Loucy (cell line): ENCODE data around the gene DNAJB4.
A peak's percentile ranks its signal among the peaks of the same experiment; 100 is the strongest.

Experiments
- H2AFZ ChIP-seq: fragments of 200-600 bp; sonication (generic); 2 replicates; pipeline ENCODE4 v1.6.0; 2016; ENCODE audit warnings: antibody characterized with exemption, mild to moderate bottlenecking, low read length, moderate library complexity
- H3F3A ChIP-seq: fragments of 200-600 bp; 2 replicates; pipeline ENCODE4 v1.6.0; 2016; ENCODE audit warnings: antibody characterized with exemption, low read depth, mild to moderate bottlenecking
- H3K27me3 ChIP-seq: fragments of 200-600 bp; sonication (generic); 2 replicates; pipeline ENCODE4 v1.6.1; 2014; ENCODE audit warnings: low read length, mild to moderate bottlenecking; ENCODE audit not compliant: insufficient read depth, poor library complexity, severe bottlenecking
- H3K36me3 ChIP-seq: fragments of 200-600 bp; sonication (generic); 2 replicates; pipeline ENCODE4 v1.6.1; 2016; ENCODE audit warnings: low read length; ENCODE audit not compliant: insufficient read depth
- H3K4me1 ChIP-seq: fragments of 200-600 bp; sonication (generic); 2 replicates; pipeline ENCODE4 v1.5.1; 2014; ENCODE audit warnings: low read length, mild to moderate bottlenecking; ENCODE audit not compliant: insufficient read depth, poor library complexity, severe bottlenecking
- H3K4me2 ChIP-seq: fragments of 200-600 bp; sonication (generic); 2 replicates; pipeline ENCODE4 v1.6.0; 2014; ENCODE audit warnings: antibody characterized with exemption, low read length, low read depth, mild to moderate bottlenecking; ENCODE audit not compliant: poor library complexity, severe bottlenecking
- H3K4me3 ChIP-seq: fragments of 200-600 bp; sonication (generic); 2 replicates; pipeline ENCODE4 v1.5.1; 2014; ENCODE audit warnings: low read length, mild to moderate bottlenecking, mixed read lengths; ENCODE audit not compliant: poor library complexity, severe bottlenecking
- H3K79me2 ChIP-seq: fragments of 200-600 bp; sonication (generic); 2 replicates; pipeline ENCODE4 v1.6.1; 2014; ENCODE audit warnings: low read length; ENCODE audit not compliant: insufficient read depth
- H3K9ac ChIP-seq: fragments of 200-600 bp; sonication (generic); 2 replicates; pipeline ENCODE4 v1.6.0; 2014; ENCODE audit warnings: mild to moderate bottlenecking, low read depth, low read length, moderate library complexity; ENCODE audit not compliant: poor library complexity, severe bottlenecking
- H3K9me2 ChIP-seq: fragments of 200-600 bp; sonication (generic); replicated peaks from 2 replicates; pipeline ENCODE4 v1.6.1; 2016; ENCODE audit warnings: low read depth, low read length, mixed read lengths
- H3K9me3 ChIP-seq: fragments of 200-600 bp; sonication (generic); 2 replicates; pipeline ENCODE4 v1.6.1; 2014; ENCODE audit warnings: mild to moderate bottlenecking, antibody characterized with exemption, low read length, low read depth; ENCODE audit not compliant: insufficient read depth
- H4K20me1 ChIP-seq: fragments of 200-600 bp; sonication (generic); 2 replicates; pipeline ENCODE4 v1.6.0; 2014; ENCODE audit warnings: antibody characterized with exemption, low read length, mild to moderate bottlenecking; ENCODE audit not compliant: insufficient read depth, poor library complexity, severe bottlenecking
- EZH2phosphoT487 ChIP-seq: fragments of 200-600 bp; IDR thresholded peaks from 2 replicates; pipeline ENCODE4 v1.6.1; 2018; ENCODE audit warnings: antibody characterized with exemption, mild to moderate bottlenecking, moderate library complexity, borderline replicate concordance
- TF ChIP-seq, protein P1 (sequence below): fragments of 200-600 bp; sonication (generic); conservative IDR thresholded peaks from 2 replicates; pipeline ENCODE4 v1.5.1; 2014; ENCODE audit warnings: mild to moderate bottlenecking, antibody characterized with exemption, low read length

Gene DNAJB4

DNA sequence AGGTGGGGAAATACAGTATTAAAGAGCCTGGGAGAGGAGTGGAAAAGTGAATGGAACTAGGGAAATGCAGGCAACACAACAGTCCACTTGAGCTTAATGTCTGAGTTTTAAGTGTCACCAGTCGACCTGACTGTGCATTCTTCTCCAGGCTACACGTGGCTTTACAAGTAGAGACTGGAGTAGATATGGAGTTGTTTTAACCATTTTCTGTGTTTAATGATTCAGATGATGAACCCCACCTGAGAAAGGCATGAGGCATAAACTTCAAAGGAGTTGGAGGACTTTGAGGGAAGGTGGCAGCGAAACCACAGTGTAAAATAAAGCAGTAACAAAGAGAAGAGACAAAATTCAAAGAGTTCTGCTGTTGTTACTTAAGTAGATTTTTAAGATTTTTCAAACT, 38.4 kb upstream of the DNAJB4 start:
- Histone ChIP-seq H3F3A (no peaks in the 10 kb centered on the region), H3K79me2 (peaks cover 66% of the 10 kb centered on the region), H3K4me1 (peaks cover 20% of the 10 kb centered on the region), H3K27me3 (no peaks in the 10 kb centered on the region), H3K9me3 (no peaks in the 10 kb centered on the region), H4K20me1 (peaks cover 90% of the 10 kb centered on the region), H3K9me2 (no peaks in the 10 kb centered on the region), H3K36me3 (peaks cover 91% of the 10 kb centered on the region), H3K9ac (no peak overlapping the region), H3K4me3 (no peak overlapping the region), H2AFZ (no peak overlapping the region), H3K4me2 (no peak overlapping the region)
- TF ChIP-seq, protein P1, sequence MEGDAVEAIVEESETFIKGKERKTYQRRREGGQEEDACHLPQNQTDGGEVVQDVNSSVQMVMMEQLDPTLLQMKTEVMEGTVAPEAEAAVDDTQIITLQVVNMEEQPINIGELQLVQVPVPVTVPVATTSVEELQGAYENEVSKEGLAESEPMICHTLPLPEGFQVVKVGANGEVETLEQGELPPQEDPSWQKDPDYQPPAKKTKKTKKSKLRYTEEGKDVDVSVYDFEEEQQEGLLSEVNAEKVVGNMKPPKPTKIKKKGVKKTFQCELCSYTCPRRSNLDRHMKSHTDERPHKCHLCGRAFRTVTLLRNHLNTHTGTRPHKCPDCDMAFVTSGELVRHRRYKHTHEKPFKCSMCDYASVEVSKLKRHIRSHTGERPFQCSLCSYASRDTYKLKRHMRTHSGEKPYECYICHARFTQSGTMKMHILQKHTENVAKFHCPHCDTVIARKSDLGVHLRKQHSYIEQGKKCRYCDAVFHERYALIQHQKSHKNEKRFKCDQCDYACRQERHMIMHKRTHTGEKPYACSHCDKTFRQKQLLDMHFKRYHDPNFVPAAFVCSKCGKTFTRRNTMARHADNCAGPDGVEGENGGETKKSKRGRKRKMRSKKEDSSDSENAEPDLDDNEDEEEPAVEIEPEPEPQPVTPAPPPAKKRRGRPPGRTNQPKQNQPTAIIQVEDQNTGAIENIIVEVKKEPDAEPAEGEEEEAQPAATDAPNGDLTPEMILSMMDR, result no peak
- no peak for TF ChIP-seq EZH2phosphoT487

DNA sequence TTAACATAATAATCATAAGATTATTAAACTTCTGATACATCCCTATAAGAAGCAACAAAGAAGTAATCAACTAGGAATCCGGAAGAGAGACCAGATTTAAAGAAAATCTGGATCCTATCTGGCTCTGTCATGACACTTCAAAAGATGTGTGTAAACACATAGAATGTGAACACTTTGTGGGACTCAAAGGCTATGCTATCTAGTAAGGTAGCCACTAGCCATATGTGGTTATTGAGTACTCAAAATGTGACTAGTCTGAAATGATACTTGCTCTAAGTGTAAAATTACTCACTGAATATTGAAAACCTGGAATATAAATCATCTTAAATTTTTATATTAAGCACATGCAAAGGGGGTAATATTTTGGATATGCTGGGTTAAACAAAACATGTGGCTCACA, 34.5 kb upstream of the DNAJB4 start:
- H4K20me1 ChIP-seq, result peaks cover 96% of the 10 kb centered on the region
- peak overlapping the region; percentile 43 for H3K4me3 ChIP-seq
- TF ChIP-seq, protein P1, result no peak
- TF ChIP-seq EZH2phosphoT487, result no peak
- H3K4me1 ChIP-seq, result peaks cover 43% of the 10 kb centered on the region
- peaks cover 95% of the 10 kb centered on the region for H3K79me2 ChIP-seq
- H3K9me2 ChIP-seq, result no peaks in the 10 kb centered on the region
- no peaks in the 10 kb centered on the region for H3K9me3 ChIP-seq
- H3K9ac ChIP-seq, result no peak overlapping the region
- peak overlapping the region; percentile 98 for H3K4me2 ChIP-seq
- H3K36me3 ChIP-seq, result peaks cover 63% of the 10 kb centered on the region
- no peaks in the 10 kb centered on the region for H3F3A ChIP-seq
- H2AFZ ChIP-seq, result no peak overlapping the region
- H3K27me3 ChIP-seq, result no peaks in the 10 kb centered on the region

DNA sequence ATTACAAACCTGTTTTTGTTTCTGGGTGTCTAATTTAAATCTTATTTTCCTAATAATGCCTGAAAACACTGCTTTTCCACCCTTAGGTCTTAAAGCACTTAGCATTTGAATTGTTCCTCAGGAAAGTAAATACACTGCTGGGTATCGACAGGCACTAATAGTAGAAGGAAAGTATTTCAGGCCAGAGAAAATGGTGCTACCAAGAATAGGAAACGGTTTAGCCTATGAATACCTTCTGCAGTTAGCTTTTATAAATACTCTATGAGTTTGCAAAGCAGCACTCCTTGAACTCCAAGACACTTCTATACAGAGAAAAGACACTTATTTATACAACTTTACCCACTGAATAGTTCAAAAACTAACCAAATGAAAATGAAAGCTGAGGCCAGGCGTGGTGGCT, 32.7 kb upstream of the DNAJB4 start:
- Histone ChIP-seq H3K4me1 (peaks cover 50% of the 10 kb centered on the region), H3K9me2 (no peaks in the 10 kb centered on the region), H3K27me3 (no peaks in the 10 kb centered on the region), H3K4me3 (peak overlapping the region; percentile 43), H4K20me1 (peaks cover 100% of the 10 kb centered on the region), H3F3A (no peaks in the 10 kb centered on the region), H3K4me2 (peak overlapping the region; percentile 98), H3K36me3 (peaks cover 48% of the 10 kb centered on the region), H2AFZ (no peak overlapping the region), H3K9ac (no peak overlapping the region), H3K79me2 (peaks cover 100% of the 10 kb centered on the region), H3K9me3 (no peaks in the 10 kb centered on the region)
- TF ChIP-seq, protein P1, result no peak
- no peak for TF ChIP-seq EZH2phosphoT487
